ENCODE data around the gene MICAL3. TPM values are rescaled to one million over a fixed set of nuclear protein-coding genes. Genes with fewer than 3 reads are reported as not detected.

MICAL3 gene
- total and polyA plus RNA-seq, 9 donors, result 17.5 to 106 (median 81.3) TPM

- H3K4me1 ChIP-seq (ENCODE audit: insufficient read depth), result peaks cover 56% of the 10 kb centered on the region
- DNase-seq, result peak in 2 of 5 donors; percentile 24 to 39
Measured at GRCh38 chr22:17921871-17922821, 102.2 kb downstream of the MICAL3 start.

GRCh38 chr22:17920992-17921650 lies 103.2 kb downstream of the MICAL3 start:
- no peak for TF ChIP-seq CTCF (IDR thresholded peaks at IDR 0.05)
- no peak for TF ChIP-seq EP300 (IDR thresholded peaks at IDR 0.05)
- TF ChIP-seq POLR2A (IDR thresholded peaks at IDR 0.05), result no peak
- Histone ChIP-seq H3K4me1 (ENCODE audit: insufficient read depth) (peaks cover 52% of the 10 kb centered on the region), H3K27me3 (no peaks in the 10 kb centered on the region), H3K36me3 (no peaks in the 10 kb centered on the region), H3K27ac (peak overlapping the region in 1 of 2 donors; percentile 55), H3K9me3 (no peaks in the 10 kb centered on the region), H3K4me3 (no peak overlapping the region)
- peak in 1 of 5 donors; percentile 3 for DNase-seq
- 77 to 88% (median 82%) methylated on average over 6 of the region's 6 CpGs for WGBS, 3 donors
- intact Hi-C loops (cut with DNase I), result loop anchor here in 1 of 4 donors (5.0 kb wide), 1 partner anchor 76 kb away; no protein-coding TSS in a partner anchor

More at GRCh38 chr22:17921871-17922821, 102.2 kb downstream of the MICAL3 start:
- H3K36me3 ChIP-seq, result no peaks in the 10 kb centered on the region
- H3K4me3 ChIP-seq, result no peak overlapping the region
- WGBS, 3 donors, result 26 to 37% (median 36%) methylated on average over 14 of the region's 14 CpGs
- no peaks in the 10 kb centered on the region for H3K27me3 ChIP-seq
- H3K9me3 ChIP-seq, result no peaks in the 10 kb centered on the region
- intact Hi-C loops (cut with DNase I), result loop anchor here in 1 of 4 donors (5.0 kb wide), 1 partner anchor 75 kb away; no protein-coding TSS in a partner anchor
- TF ChIP-seq CTCF (IDR thresholded peaks at IDR 0.05) (no peak), EP300 (IDR thresholded peaks at IDR 0.05) (no peak), POLR2A (IDR thresholded peaks at IDR 0.05) (no peak)
- peak overlapping the region in 1 of 2 donors; percentile 55 for H3K27ac ChIP-seq

GRCh38 chr22:17920145-17920605 lies 104.2 kb downstream of the MICAL3 start:
- DNase-seq, result peak; percentile 58 to 64 (median 61)
- intact Hi-C loops (cut with DNase I), result loop anchor here in 1 of 4 donors (5.0 kb wide), 1 partner anchor 77 kb away; no protein-coding TSS in a partner anchor
- no peaks in the 10 kb centered on the region for H3K9me3 ChIP-seq
- H3K27ac ChIP-seq, result peak overlapping the region in 1 of 2 donors; percentile 55
- peaks cover 47% of the 10 kb centered on the region for H3K4me1 ChIP-seq (ENCODE audit: insufficient read depth)
- no peak for TF ChIP-seq EP300 (IDR thresholded peaks at IDR 0.05)
- TF ChIP-seq CTCF (IDR thresholded peaks at IDR 0.05), result no peak
- TF ChIP-seq POLR2A (IDR thresholded peaks at IDR 0.05), result no peak
- no peak overlapping the region for H3K4me3 ChIP-seq
- 19 to 23% (median 19%) methylated on average over 15 of the region's 15 CpGs for whole genome bisulfite sequencing, 3 donors
- H3K36me3 ChIP-seq, result no peaks in the 10 kb centered on the region
- no peaks in the 10 kb centered on the region for H3K27me3 ChIP-seq
